Fibroblast of skin of right quadriceps (primary cell): ENCODE results near the gene NPC1.
"Not testable (repeated sequence)": the region's sequence is repeated elsewhere in the genome, so short reads cannot be mapped to it uniquely, and the experiment has no call there.

Experiments
- DNase-seq: peaks from one replicate; pipeline ENCODE4 v3.0.0-alpha.2; 2013

The NPC1 gene

GRCh38 chr18:23515911-23516546 lies 70.3 kb downstream of the NPC1 start:
- peak; percentile 74 for DNase-seq

GRCh38 chr18:23512641-23513040 lies 73.7 kb downstream of the NPC1 start:
- DNase-seq: no peak

- not testable (repeated sequence) for DNase-seq
Measured at GRCh38 chr18:23512216-23512615, 74.1 kb downstream of the NPC1 start.

GRCh38 chr18:23510923-23511322 lies 75.4 kb downstream of the NPC1 start:
- not testable (repeated sequence) for DNase-seq

- DNase-seq: no peak
Measured at GRCh38 chr18:23506393-23506792, 79.9 kb downstream of the NPC1 start.

GRCh38 chr18:23504720-23505119 lies 81.6 kb downstream of the NPC1 start:
- DNase-seq: no peak

GRCh38 chr18:23503963-23504344 lies 82.4 kb downstream of the NPC1 start:
- DNase-seq: no peak

- peak; percentile 92 for DNase-seq
Measured at GRCh38 chr18:23503038-23503962, 83.0 kb downstream of the NPC1 start, which contains the start of gene RMC1. Gene RMC1, plus strand, starts transcription at chr18:23503511. Its CDS starts 108 bp downstream, at chr18:23503619.

GRCh38 chr18:23502516-23503037 lies 83.7 kb downstream of the NPC1 start:
- no peak for DNase-seq

- no peak for DNase-seq
Measured at GRCh38 chr18:23501626-23502025, 84.7 kb downstream of the NPC1 start.

GRCh38 chr18:23499291-23499781 lies 87.0 kb downstream of the NPC1 start:
- peak; percentile 43 for DNase-seq

- DNase-seq: peak; percentile 64
Measured at GRCh38 chr18:23498877-23499276, 87.4 kb downstream of the NPC1 start.

- no peak for DNase-seq
Measured at GRCh38 chr18:23498117-23498516, 88.2 kb downstream of the NPC1 start.

GRCh38 chr18:23495723-23496440 lies 90.4 kb downstream of the NPC1 start:
- no peak for DNase-seq

- no peak for DNase-seq
Measured at GRCh38 chr18:23494992-23495391, 91.3 kb downstream of the NPC1 start.

GRCh38 chr18:23493654-23494053 lies 92.7 kb downstream of the NPC1 start:
- DNase-seq: no peak

- DNase-seq: not testable (repeated sequence)
Measured at GRCh38 chr18:23489586-23489985, 96.7 kb downstream of the NPC1 start.

GRCh38 chr18:23487738-23488570 lies 98.4 kb downstream of the NPC1 start:
- DNase-seq: no peak

- no peak for DNase-seq
Measured at GRCh38 chr18:23485386-23485785, 100.9 kb downstream of the NPC1 start.

- no peak for DNase-seq
Measured at GRCh38 chr18:23484561-23485182, 101.6 kb downstream of the NPC1 start.
